CD4-positive, alpha-beta T cell treated with Interleukin-17A for 4 hours (primary cell): Measurements from ENCODE around the gene FHOD3.
"Not testable (repeated sequence)": the region's sequence is repeated elsewhere in the genome, so short reads cannot be mapped to it uniquely, and the experiment has no call there.

Experiments used
- DNase-seq: peaks from one replicate; pipeline ENCODE4 v3.0.0-alpha.2; 2020; ENCODE audit warnings: mixed read lengths

The FHOD3 gene

DNA sequence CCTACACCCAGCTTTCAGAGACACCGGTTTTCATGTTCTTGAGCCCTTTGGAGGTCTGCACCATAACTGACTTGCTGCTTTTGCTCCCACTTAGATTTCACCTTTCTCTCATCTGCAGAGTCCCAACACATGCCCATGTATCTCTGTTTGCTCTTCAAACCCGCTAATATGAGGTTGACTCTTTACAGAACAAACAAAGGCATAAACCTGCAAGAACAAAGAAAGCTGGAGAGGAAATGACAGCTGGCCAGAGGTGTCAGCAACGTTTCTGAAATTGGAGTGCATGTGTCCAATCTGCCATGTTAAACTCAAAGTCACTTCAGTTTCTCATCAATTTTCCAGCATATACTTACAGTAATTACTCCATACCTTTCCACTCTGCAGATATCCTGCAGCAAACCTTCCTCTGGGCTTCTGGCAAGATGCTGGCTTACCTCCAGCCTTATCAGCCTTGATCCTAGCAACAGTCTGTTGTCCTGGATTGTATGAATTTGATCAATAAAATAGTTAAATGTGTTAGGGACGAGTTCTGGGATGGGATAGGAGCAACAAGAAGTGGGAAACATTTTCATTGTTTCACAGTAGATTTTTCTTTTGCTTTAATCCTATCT lies 157.4 kb downstream of the FHOD3 start:
- no peak for DNase-seq

GRCh38 chr18:36455931-36456330 lies 158.4 kb downstream of the FHOD3 start:
- DNase-seq: no peak

- DNase-seq: no peak
These were observed 159.1 kb downstream of the FHOD3 start for GRCh38 chr18:36456622-36457021.

DNA sequence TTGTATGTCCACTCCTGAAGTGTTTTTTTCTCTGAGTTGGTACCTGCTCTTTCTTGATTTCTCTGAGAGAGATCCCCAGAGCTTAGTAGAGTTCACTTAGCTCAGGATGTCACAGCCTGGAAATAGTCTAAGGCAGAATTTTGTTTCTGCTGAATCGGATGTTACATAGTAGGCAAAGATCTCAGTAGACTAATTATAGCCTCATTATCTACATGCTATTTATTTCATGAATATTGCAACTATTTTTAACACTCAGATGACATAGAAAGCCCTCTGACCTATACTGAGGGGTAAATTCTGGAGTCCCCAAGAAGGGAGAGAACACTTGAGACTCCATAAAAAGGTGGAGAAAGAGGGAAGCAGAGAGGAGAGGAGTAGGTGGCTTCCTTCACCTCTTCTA lies 160.2 kb downstream of the FHOD3 start:
- no peak for DNase-seq

- no peak for DNase-seq
These were observed 160.8 kb downstream of the FHOD3 start for GRCh38 chr18:36458306-36458705.

DNA sequence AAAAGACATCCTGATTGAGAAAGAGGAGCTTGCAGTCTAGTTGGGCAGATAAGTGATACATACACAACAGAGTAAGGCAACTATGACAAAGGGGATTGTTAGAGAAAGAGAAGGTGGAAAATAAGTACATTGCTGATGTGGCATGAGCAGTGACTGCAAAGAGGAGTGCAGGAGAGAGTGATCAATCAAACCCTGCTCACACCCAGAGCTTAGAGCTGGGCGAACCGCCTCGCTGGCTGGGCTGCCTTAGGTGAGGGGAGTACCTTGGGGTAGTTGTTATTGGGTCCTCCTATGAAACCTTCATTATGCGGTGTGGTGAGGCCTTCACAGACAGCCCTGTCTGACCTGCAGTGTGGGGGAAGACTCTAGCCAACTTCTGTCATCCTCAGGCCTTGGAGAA lies 161.7 kb downstream of the FHOD3 start:
- DNase-seq: no peak

GRCh38 chr18:36459786-36460185 lies 162.3 kb downstream of the FHOD3 start:
- DNase-seq: no peak

DNA sequence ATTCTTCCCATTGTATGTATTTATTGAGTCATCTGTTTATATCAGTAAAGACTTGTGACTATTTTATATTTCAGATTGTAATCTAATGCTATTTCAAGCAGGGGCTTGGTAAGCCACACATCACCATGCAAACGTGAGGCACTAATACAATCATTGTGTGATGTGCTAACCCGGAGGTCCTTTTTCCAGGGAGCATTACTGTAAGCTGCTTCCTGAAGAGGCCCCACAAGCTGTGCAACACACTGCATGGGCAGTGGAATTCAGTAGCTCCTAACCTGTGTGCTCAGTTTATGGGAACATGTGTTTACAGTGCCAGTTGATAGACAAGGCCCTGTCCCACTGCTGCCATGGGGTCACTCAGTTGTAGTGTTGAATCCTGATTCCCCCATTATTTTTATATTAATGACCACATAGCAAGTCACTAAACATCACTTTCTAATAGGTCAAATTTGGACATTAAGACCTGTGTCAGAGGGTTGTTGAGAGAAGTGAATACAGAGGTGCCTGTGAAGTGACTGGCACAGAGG lies 162.9 kb downstream of the FHOD3 start:
- no peak for DNase-seq

DNA sequence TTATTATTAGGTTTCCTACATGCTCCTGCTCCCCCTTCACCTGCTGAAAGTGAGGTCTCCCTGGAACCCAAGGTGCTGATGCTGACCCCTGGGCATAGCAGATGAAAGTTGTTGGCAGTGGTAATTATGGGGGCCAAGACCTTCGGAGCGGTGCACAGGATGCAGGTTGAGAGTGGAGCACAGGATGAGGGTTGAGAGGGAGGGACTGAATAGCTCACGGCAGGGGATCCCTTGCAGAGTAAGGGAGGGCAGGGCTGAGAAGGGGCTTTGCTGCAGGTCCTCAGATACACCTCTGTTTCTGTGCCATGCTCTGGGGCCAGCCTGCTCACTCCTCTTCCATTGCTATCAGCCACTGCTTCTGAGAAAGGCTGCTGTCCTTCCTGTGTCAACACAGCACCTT lies 163.3 kb downstream of the FHOD3 start:
- DNase-seq: no peak

DNA sequence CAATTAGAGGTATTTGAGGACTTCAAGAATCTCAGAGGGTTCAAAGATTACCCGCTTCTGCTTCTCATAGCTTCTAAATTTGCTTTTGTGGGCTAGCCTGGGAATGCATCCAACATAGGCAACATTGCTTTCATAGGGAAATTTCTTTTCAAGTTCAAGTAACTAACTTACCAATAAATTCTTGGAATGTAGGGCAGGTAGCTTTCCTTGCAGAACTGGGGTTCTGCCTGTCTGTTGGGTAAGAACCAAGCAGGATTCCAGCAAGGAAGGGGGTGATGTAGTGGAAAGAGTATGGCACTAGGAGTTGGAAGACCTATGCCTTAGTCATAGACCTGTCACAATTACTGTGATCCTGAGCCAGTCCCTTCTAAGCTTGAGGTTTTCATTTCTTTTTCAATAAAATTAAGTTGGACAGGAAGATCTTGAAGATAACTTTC lies 164.1 kb downstream of the FHOD3 start:
- DNase-seq: no peak

DNA sequence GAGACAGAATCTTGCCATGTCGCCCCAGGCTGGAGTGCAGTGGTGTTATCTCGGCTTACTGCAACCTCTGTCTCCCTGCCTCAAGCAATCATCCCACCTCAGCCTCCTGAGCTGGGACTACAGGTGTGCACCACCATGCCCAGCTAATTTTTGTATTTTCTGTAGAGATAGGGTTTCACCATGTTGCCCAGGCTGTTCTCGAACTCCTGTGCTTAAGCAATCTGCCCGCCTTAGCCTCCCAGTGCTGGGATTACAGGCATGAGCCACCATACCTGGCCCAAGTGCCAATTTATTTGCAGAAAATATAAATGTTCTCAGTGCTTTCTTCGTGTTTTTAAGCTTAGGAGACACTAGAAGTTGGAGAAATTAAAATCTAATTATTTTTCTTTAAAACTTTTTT lies 166.0 kb downstream of the FHOD3 start:
- not testable (repeated sequence) for DNase-seq

DNA sequence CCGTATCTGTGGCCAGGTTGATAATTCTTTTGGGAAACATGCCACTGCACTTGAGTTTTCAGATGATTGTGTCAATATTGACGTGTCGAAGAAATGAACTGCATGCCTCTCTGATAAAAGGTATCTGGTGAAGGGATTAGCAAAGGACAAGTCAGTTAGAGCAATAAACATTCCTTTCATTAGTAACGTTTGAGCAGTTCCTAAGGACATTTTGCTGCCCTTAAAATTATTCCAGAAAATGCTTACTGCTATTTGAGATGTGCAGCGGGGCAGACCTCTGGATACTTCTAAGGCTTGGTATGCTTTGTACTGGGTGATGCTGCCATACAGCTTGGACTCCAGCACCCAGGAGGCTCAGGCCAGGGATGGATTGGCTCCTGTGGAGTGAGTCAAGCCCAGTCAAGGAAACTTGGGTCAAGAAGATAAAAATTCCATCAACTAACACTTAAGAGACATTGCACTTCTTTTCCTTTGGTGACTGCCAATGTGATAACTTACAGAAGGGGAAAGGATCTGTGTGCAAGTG lies 166.7 kb downstream of the FHOD3 start:
- no peak for DNase-seq

- DNase-seq: no peak
These were observed 167.8 kb downstream of the FHOD3 start for GRCh38 chr18:36465276-36465675.

DNA sequence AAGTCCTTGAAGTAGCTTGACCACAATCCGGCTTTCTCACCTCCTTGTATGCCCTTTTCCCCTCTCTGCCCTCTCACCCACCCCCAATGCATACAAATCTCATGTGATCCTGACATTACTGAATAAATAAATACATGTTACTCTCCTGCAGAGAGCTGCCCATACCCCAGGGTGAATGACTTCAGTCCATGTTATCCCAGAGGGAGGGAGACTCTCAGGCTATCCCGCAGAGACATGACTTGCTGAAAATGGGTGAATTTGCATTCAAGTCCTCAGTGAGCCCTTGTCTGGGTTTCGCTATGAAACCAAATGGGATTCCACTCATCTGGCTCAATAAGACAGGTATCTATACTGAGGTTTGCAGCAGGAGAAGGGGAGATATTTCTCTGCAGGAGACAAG lies 168.5 kb downstream of the FHOD3 start:
- DNase-seq: no peak

DNA sequence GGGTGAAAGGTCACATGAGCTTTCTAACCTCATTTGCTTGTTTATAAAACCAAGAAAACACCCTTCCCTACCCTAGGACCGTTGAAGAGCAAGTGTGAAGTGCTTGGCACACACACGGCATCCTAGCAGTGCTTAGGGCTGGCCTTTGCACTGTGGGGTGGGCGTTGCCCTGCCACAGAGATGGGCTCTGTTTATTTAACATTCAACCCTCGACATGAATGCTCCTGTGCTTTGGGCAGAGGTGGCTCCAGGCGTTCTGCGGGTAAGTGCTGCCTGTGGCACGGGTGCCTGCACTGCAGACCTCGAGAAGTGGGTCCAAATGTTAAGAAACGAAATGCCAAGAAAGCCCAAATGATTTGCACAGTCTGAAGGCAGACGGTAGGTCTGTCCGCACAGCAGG lies 170.1 kb downstream of the FHOD3 start:
- no peak for DNase-seq

DNA sequence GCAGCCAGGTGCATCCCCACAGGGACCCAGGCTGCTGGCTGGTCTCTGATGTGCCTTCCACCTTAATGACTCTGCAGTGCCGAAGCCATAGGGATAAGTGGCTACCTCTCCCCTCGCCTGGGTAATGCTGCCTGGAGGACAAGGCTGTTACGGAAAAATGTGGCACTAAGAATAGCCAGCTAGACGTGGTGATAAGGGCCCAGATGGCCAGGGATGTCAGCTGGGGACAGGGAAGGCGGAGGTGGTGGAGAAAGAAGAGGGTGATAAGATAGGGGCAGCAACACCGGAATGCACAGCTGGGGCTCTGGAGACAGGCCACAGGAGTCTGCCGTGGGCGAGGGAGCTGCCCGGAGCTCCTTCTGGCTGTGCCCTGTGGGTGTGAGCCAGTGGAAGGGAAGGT lies 170.6 kb downstream of the FHOD3 start:
- no peak for DNase-seq

DNA sequence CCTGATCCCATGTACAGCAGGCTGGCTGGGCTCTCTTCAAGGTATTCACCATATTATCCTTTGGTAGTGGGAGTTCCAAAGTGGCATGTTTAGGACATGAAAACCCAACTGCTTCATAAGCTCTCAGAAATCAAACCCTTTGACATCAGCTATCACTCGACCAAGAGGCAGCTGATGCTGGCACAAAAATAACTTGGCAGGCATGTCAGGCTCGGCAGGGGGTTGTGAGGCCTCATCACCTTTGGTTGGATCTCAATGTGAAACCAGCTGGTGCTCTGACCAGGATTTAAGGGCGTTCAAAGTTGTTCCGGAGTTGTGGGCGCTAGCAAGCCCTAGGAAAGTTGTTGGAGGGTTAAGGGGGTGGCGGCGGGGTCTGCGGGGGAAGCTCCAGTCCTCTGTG lies 171.9 kb downstream of the FHOD3 start:
- no peak for DNase-seq

- DNase-seq: no peak
These were observed 173.4 kb downstream of the FHOD3 start for GRCh38 chr18:36470896-36471295.

DNA sequence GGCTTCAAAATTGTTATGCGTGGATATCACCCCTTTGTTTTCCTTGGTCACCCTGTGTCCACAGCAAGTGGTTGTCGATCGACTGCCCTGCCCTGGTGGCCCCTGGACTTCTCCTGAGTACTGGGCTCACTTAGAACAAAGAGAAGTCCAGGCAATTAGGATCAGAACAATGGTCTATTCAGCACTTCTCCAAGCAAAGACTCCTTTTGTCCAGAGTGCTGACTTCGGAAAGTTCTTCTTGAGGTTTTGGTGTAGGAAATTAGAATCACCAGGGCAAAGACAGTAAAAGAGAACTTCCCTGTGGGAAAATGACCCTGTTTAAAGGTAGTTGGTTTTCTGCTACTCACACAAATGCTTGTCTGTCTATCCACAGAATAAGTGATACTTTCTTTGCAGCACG lies 173.9 kb downstream of the FHOD3 start:
- no peak for DNase-seq

DNA sequence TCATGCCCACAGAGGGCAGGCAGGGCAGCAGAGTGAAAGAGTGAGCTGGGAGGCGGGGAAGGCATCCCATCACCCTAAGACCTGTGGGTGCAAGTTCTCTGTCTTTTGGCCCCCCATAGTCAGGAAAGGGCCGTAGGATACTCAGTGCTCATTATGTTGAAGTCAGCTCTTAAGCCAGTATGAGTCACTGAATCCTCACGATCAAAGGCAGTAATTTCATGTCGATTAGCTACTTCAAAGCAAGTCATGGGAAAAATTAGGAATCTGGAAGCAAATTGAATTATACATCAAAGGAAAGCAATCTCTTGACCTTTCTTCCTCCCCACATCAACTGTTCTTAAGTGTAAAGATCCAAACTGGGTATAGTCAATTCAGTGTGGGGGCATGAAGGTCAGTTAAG lies 178.9 kb downstream of the FHOD3 start:
- DNase-seq: no peak

GRCh38 chr18:36477776-36478175 lies 180.3 kb downstream of the FHOD3 start:
- no peak for DNase-seq

GRCh38 chr18:36481201-36481657 lies 183.7 kb downstream of the FHOD3 start:
- DNase-seq: no peak

GRCh38 chr18:36481935-36482334 lies 184.4 kb downstream of the FHOD3 start:
- DNase-seq: no peak

GRCh38 chr18:36484591-36484990 lies 187.1 kb downstream of the FHOD3 start:
- DNase-seq: no peak

GRCh38 chr18:36485772-36486171 lies 188.3 kb downstream of the FHOD3 start:
- no peak for DNase-seq
